Measurements from ENCODE around the gene MCRIP1. TPM values are rescaled to one million over a fixed set of nuclear protein-coding genes. Genes with fewer than 3 reads are reported as not detected.

MCRIP1 gene
- total and polyA plus RNA-seq, 2 of the 8 experiments (the other 6 are each of a cell fraction or from before 2014, with no cell fraction given): 103 to 151 TPM

GRCh38 chr17:81841866-81842265 is 8.8 kb upstream of the MCRIP1 start:
- H3K4ac ChIP-seq (replicated peaks; ENCODE audit: insufficient read length, low read depth, low read length): no peak overlapping the region
- no peak overlapping the region for H3K9ac ChIP-seq (replicated peaks in 1 of 4; ENCODE audit: extremely low read depth in 1 of 4, low read depth in 3 of 4, low read length in 3 of 4)
- peaks cover 2 to 11% of the 10 kb centered on the region in 2 experiments for H4K20me1 ChIP-seq (replicated peaks in 1 of 2; ENCODE audit: control insufficient read depth in 1 of 2, insufficient read depth in 2 of 2, low read length in 2 of 2)
- H2AFZ ChIP-seq (ENCODE audit: low read length): no peak overlapping the region
- H3K27me3 ChIP-seq (replicated peaks in 1 of 4; ENCODE audit: control insufficient read depth in 3 of 4, extremely low read depth in 1 of 4, insufficient read depth in 3 of 4, low read length in 3 of 4): no peaks in the 10 kb centered on the region; a peak in 2 of 7 replicates
- CTCF ChIA-PET (ENCODE audit: partially characterized antibody): interaction anchor here (1.0 to 1.6 kb wide), 3 partner anchors 11 to 117 kb away, joined by 3 read pairs; partner anchors contain the start of gene ARHGDIA
- H3K9me3 ChIP-seq (ENCODE audit: insufficient read depth in 2 of 2, low read depth in 1 of 2, low read length in 1 of 2): no peaks in the 10 kb centered on the region
- no peak overlapping the region for H3K23ac ChIP-seq (ENCODE audit: insufficient read length)
- H3K4me3 ChIP-seq (ENCODE audit: extremely low read depth in 1 of 4, insufficient read depth in 2 of 4, low read depth in 3 of 4, low read length in 4 of 4): no peak overlapping the region
- no peak overlapping the region for H2BK5ac ChIP-seq (ENCODE audit: low read depth, low read length)
- no peaks in the 10 kb centered on the region for H3K23me2 ChIP-seq (ENCODE audit: low read depth, low read length)
- H2BK12ac ChIP-seq (ENCODE audit: low read depth, low read length): no peak overlapping the region
- H2BK15ac ChIP-seq (ENCODE audit: low read length): no peak overlapping the region
- no peak overlapping the region for H3K18ac ChIP-seq (ENCODE audit: extremely low read depth, low read length)
- WGBS, 2 experiments (ENCODE audit: extremely low coverage in 1 of 2, insufficient coverage in 1 of 2, insufficient read length in 1 of 2, insufficient replicate concordance in 2 of 2, low coverage in 1 of 2, low lambda C conversion rate in 2 of 2, missing lambda C conversion rate in 1 of 2): 97% methylated on average over 15 of the region's 15 CpGs; no CpG with 5 or more reads in 1 of the 2 experiments
- H3K14ac ChIP-seq (ENCODE audit: insufficient read length): no peak overlapping the region
- no peak overlapping the region for H2AK5ac ChIP-seq (ENCODE audit: low read depth, low read length)
- POLR2A ChIA-PET (ENCODE audit: partially characterized antibody): interaction anchor here (1.1 to 5.7 kb wide), 9 partner anchors 8 to 139 kb away, joined by 4 to 37 read pairs (median 6); partner anchors contain the start of genes MCRIP1, MRPL12, P4HB and PPP1R27
- DNase-seq (ENCODE audit: low read depth in 1 of 2, low spot score in 2 of 2) (no peak), FAIRE-seq (no peak)
- no peak overlapping the region for H4K5ac ChIP-seq (ENCODE audit: insufficient read length, low read depth, low read length)
- no peaks in the 10 kb centered on the region for H3K79me1 ChIP-seq (ENCODE audit: low read depth, low read length)
- no peak overlapping the region for H4K91ac ChIP-seq (replicated peaks; ENCODE audit: insufficient read length, low read length)
- peaks cover 12 to 38% (median 30%) of the 10 kb centered on the region in 4 experiments for H3K36me3 ChIP-seq (ENCODE audit: control insufficient read depth in 2 of 4, insufficient read depth in 4 of 4, low read length in 3 of 4)
- H3K56ac ChIP-seq (replicated peaks; ENCODE audit: insufficient read length, low read depth, low read length): no peak overlapping the region
- peak overlapping the region; percentile 51; the same call in 1 of the 2 replicates for H4K8ac ChIP-seq (ENCODE audit: extremely low read depth, insufficient read depth, low read length)
- H3K79me2 ChIP-seq (ENCODE audit: control insufficient read depth in 1 of 2, insufficient read depth in 2 of 2, low read length in 2 of 2): no peaks in the 10 kb centered on the region
- no peak overlapping the region for H2BK120ac ChIP-seq (replicated peaks; ENCODE audit: low read depth, low read length)
- H3K4me2 ChIP-seq (ENCODE audit: insufficient read depth in 1 of 2, low read depth in 2 of 2, low read length in 2 of 2): no peak overlapping the region
- H3K4me1 ChIP-seq (replicated peaks in 1 of 4; ENCODE audit: control insufficient read depth in 3 of 4, insufficient read depth in 4 of 4, low read length in 3 of 4): peaks cover 0 to 3% (median 0%) of the 10 kb centered on the region in 4 experiments; a peak in 2 of 7 replicates
- no peak overlapping the region for H3K27ac ChIP-seq (ENCODE audit: low read depth, low read length)
- no peak overlapping the region for H2BK20ac ChIP-seq (ENCODE audit: low read length)
- TF ChIP-seq CHD1 (IDR thresholded peaks at IDR 0.05; ENCODE audit: low read depth, low read length) (no peak), GABPA (IDR thresholded peaks at IDR 0.05; ENCODE audit: borderline replicate concordance, insufficient read depth, low read length) (no peak), PHF8 (conservative IDR thresholded peaks at IDR 0.05; ENCODE audit: low read depth, low read length) (no peak), CBX8 (IDR thresholded peaks at IDR 0.05; ENCODE audit: borderline replicate concordance, low read depth, low read length) (no peak), TAF1 (IDR thresholded peaks at IDR 0.05; ENCODE audit: low read depth, low read length) (no peak), KDM5A (IDR thresholded peaks at IDR 0.05; ENCODE audit: low read length) (no peak), RNF2 (IDR thresholded peaks at IDR 0.05; ENCODE audit: borderline replicate concordance, low read depth, low read length, missing control alignments, poor library complexity, severe bottlenecking) (no peak), HDAC2 (IDR thresholded peaks at IDR 0.05; ENCODE audit: borderline replicate concordance in 1 of 2, low read depth in 2 of 2, low read length in 2 of 2) (no peak), JUND (IDR thresholded peaks at IDR 0.05; ENCODE audit: low read length) (no peak), YY1 (IDR thresholded peaks at IDR 0.05; ENCODE audit: low read depth, low read length) (no peak), RAD21 (IDR thresholded peaks at IDR 0.05 in 1 of 2, conservative IDR thresholded peaks at IDR 0.05 in 1 of 2; ENCODE audit: low read depth in 2 of 2, low read length in 2 of 2) (no peak), NANOG (IDR thresholded peaks at IDR 0.05; ENCODE audit: insufficient read depth, low read depth, low read length, poor library complexity, severe bottlenecking) (no peak), TAF7 (optimal IDR thresholded peaks at IDR 0.05; ENCODE audit: borderline replicate concordance, low read depth, low read length) (no peak)

Measured in H1 (cell line).